Measurements from ENCODE around the gene MTR.

The MTR gene

GRCh38 chr1:236795035-236795756 lies at the start of gene MTR:
Gene MTR (plus strand): TSS chr1:236795292. CDS start chr1:236795704, 412 bp downstream.
- peak; percentile 97 for DNase-seq (ENCODE audit: low read depth)

- DNase-seq (ENCODE audit: low read depth): no peak
These were observed 48.3 kb upstream of the MTR start for GRCh38 chr1:236746785-236747184.

GRCh38 chr1:236747311-236747985 lies 47.6 kb upstream of the MTR start:
- DNase-seq (ENCODE audit: low read depth): no peak

DNA sequence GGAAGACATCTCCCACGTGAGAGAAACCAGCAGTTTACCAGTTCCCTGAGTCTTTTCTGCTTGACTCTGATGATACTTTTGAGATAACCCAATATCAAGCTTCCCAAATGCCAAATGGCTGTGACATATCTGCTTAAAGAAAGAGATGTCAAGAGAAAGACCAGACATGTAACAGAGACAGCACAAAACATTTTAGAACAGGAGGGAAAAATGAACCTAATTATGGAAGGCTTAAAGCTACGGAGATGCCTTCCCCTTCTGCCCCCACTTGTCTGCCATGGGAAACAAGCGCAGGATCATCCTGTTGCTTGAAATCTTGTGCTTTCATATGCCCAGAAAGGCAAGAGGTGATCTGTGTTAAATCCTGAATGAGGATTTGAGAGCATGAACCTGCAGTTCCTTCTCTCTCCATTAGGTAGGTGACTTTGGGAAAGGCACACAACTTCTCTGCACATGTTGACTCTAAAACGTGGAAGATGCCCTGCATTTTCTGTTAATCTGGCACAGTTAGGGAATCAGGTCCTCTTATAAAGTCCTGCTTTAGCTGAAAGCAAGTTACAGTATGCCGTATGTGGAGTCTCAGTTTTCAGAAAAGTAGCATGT lies 46.7 kb upstream of the MTR start:
- no peak for DNase-seq (ENCODE audit: low read depth)

DNA sequence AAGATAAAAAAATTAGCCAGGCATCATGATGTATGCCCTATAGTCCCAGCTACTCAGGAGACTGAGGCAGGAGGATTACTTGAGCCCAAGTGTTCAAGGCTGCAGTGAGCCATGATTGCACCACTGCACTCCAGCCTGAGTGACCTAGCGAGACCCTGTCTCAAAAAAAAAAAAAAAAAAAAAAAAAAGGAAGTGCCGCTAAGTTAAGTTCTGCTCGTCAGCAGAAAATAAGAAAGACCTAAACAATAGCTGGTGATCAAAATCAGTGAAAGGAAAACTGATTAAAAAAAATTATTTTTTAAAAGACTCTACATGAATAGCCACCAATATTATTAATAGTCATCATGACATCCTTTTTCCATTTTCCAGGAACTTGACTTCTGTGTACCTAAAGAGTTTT lies 44.2 kb upstream of the MTR start:
- no peak for DNase-seq (ENCODE audit: low read depth)

- no peak for DNase-seq (ENCODE audit: low read depth)
These were observed 43.7 kb upstream of the MTR start for GRCh38 chr1:236751385-236751784.

- DNase-seq (ENCODE audit: low read depth): no peak
These were observed 43.2 kb upstream of the MTR start for GRCh38 chr1:236751935-236752334.

DNA sequence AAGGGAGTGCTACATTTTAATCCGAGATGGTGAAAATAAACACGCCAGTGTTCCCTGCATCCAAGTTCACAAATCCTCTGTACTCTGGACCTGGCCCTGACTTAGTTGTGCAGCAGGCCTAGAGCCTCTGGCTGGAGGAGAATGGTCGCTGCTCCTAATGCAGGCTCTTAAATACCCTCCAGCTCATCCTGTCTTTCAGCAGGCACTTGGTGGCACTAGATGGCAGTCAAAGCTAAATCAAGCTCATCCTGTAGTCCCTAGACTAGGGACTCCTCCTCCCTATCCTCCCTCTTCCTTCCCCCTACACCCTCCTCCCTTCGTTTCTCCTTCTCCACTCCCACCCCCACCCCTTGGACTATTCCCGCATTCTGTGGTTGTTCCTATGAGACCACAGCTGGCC lies 41.6 kb upstream of the MTR start:
- DNase-seq (ENCODE audit: low read depth): peak; percentile 3

DNA sequence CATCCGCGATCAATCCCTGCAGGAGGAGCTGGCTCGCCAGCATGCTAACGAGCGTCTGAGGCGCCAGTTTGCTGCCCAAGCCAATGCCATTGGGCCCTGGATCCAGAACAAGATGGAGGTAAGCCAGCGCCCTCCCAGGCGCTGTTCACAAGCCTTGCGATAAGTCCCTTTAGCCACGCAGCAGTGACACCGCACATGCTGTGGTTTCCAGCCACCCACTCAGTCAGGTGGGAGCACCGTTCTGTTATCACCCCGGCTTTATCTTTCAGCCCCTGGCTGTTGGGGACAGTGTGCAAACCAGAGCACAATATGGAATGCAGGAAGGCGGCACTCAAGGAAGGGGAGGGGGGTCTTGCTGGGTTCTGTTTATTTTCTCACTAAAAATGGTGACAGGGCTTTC lies 41.1 kb upstream of the MTR start:
- no peak for DNase-seq (ENCODE audit: low read depth)

DNA sequence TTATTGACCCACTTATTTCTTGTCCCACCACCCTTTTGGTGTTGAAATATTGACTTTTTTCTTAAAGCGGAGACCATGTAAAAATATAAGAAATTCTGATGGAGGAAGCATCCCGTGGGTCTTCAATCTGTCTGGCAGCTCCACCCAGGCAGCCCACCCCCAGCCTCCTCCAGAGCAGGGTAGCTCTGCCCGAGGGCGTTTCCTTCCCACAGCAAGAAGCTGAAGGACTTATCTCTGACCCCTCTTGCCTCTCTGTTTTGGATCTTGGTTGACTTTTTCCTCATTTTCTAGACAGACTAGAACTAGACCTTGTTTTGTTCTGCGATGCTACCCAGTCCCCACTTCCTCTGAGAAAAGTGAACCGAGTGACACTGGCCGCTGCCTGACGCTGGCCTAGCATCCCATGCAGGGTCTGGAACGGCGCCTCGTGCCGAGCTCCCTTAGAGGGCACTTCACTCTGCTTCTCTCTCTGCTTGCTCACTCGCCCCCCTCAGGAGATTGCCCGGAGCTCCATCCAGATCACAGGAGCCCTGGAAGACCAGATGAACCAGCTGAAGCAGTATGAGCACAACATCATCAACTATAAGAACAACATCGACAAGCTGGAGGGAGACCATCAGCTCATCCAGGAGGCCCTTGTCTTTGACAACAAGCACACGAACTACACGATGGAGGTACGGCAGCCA lies 40.4 kb upstream of the MTR start:
- no peak for DNase-seq (ENCODE audit: low read depth)

DNA sequence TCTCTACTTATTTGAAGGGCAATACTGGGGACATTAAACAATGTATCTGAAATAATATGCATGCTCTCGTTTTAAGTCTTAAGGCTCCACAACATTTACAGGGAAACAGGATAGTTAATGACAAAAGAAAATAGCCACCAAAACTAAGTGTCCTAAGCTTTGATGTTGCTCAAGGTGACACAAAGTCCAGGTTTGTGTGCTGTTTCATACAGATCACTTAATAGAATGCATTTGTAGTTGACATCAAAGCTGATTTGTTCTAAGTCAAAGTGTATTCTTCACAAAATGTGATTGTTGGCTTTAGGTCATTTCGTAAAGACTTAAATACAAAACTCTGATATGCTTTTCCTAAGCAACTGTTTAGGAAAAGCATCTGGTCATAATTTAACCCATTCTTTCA lies 37.5 kb upstream of the MTR start:
- no peak for DNase-seq (ENCODE audit: low read depth)

DNA sequence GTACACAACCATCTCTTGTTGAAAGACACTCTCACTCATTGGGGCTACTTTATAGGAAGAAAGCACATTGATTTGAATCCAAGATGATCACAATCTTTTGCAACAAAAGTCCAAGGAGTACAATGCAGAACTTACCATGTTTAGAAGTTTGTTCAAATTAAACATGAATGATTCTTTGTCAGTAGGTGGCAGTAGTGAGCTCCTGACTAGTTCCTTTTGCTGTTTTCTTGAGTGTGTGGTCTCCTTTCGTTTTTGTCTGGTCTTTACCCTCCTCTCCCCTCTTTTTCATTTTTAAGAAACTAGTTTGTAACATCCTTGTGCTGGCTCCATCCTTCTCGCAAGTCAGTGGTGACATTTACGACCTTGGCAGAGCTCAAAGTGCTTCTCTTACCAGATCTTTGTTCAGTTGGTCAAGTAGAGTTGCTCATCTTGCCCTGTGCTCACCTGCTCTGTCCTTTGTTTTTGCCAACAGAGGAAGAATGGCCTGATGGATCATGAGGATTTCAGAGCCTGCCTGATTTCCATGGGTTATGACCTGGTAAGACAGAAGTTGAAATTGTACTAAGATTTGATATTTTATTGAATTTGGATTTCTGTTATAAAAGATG lies 35.7 kb upstream of the MTR start:
- peak; percentile 11 for DNase-seq (ENCODE audit: low read depth)

- no peak for DNase-seq (ENCODE audit: low read depth)
These were observed 34.6 kb upstream of the MTR start for GRCh38 chr1:236760480-236760879.

- DNase-seq (ENCODE audit: low read depth): no peak
These were observed 34.1 kb upstream of the MTR start for GRCh38 chr1:236760986-236761385.

DNA sequence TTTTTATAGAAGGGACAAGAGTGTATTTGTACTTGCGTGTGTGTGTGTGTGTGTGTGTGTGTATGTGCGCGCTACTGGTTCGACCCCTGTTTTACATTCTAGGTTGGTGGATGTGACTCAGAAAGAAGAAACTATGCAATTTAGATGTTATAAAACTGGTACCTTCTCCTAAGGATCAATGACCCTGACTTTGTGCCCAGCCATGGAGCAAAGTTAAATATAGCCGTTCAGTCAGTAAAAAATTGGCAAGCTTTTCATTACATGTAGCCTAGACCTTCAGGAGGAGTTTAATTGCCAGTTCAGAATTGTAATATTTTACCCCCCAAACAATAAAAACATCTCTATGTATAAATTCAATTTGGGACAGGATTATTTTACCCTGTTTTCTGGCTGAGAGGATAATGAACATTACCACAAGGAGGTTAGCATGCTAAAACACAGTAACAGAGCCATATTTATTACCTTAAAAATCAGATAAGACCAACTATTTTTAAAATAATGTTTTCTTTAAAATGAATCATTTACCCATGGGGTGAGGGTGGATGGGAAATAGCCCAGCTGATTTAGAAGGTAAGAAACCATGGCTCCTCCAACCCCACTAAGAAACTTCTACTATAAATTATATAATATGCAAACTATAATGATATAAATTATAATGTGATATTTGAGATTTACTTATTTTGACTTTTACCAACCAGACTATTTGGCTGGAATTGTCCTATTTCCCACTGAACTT lies 33.5 kb upstream of the MTR start:
- no peak for DNase-seq (ENCODE audit: low read depth)

DNA sequence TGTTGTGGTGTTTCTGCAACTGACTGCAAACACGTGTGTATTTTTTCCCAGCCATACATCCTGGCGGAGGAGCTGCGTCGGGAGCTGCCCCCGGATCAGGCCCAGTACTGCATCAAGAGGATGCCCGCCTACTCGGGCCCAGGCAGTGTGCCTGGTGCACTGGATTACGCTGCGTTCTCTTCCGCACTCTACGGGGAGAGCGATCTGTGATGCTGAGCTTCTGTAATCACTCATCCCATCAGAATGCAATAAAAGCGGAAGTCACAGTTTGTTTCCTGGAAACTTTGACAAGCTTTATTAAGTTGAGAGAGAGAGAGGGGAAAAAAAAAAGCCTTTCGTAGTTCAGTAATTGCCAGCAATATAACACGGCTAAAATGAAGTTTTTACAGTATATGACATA lies 32.7 kb upstream of the MTR start:
- no peak for DNase-seq (ENCODE audit: low read depth)

DNA sequence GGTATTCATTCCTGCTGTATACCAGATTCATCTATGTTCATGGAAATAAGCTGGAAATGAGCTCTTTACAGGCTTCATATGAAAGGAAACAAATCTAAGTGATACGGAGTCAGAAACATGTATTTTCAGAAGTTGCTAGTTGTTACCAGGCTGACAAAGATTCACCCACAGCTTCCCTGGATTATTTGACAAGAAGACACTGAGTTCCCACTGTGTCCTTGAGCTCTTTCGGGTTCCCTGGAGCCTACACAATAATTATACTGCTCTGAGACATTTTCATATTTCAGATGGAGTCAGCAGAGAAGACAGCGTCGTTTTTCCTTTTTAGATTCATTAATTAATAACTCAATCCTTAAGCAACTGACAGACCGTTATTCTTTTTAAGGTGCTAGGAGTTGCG lies 29.3 kb upstream of the MTR start:
- DNase-seq (ENCODE audit: low read depth): no peak

- DNase-seq (ENCODE audit: low read depth): no peak
These were observed 28.6 kb upstream of the MTR start for GRCh38 chr1:236766506-236766905.

DNA sequence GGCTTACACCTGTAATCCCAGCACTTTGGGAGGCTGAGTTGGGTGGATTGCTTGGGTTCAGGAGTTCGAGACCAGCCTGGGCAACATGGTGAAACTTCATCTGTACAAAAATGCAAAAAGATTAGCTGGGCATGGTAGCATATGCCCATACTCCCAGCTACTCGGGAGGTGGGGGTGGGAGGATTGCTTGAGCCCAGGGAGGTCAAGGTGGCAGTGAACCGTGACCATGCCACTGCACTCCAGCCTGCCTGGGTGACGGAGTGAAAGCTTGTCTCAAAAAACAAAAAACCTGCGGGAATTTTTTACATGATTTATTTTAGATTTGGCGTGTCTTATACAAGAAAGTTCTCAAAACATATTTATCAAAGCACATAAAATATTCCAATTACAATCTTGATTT lies 27.8 kb upstream of the MTR start:
- DNase-seq (ENCODE audit: low read depth): no peak

- DNase-seq (ENCODE audit: low read depth): no peak
These were observed 26.5 kb upstream of the MTR start for GRCh38 chr1:236768601-236769000.

DNA sequence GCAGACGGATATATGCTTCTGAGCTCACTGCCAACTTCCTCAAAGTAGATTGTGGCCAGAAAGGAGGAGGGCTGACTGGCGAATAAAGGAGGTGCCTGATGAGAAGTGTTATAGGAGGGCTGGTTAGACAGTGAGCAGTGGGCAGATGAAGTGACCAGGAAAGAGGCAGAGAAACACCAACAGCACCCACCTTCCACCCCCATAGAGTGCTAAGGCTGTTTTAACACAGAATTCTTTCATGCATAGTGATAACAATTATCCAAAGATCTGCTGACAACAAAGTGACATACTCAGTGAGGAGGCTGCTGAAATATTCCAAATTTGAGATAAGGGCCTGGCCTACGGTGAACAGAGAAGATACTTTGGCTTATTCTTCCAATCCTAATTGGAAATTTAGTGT lies 21.2 kb upstream of the MTR start:
- no peak for DNase-seq (ENCODE audit: low read depth)

DNA sequence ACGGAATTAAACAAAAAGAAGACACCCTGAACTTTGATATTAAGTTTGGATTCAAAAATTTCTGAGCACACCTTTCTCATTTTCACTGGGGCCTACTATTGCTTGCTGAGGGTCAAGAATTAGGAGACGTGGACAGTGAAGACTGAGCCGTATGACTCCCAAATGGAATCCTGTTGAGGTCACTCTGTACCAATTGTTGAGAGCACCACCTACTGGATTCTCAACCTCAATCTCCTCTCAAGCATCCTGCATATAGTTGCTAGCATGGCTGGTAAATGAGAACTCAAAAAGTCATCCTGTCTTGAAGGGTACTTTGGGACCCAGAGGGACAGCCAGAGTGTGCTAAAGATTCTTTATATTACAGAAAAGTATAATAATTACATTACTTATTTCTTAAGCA lies 20.2 kb upstream of the MTR start:
- DNase-seq (ENCODE audit: low read depth): peak; percentile 1
